GM10266 (cell line): ENCODE measurements around the gene SELENOW.

Experiments
- DNase-seq: peaks from one replicate; pipeline ENCODE4 v3.0.0; 2012; ENCODE audit errors: extremely low spot score
- TF ChIP-seq, protein P1 (sequence below): IDR thresholded peaks from 2 replicates; pipeline ENCODE4 v1.5.1; 2012; ENCODE audit warnings: mild to moderate bottlenecking, low read depth; ENCODE audit not compliant: control insufficient read depth, insufficient read depth; ENCODE audit errors: missing control alignments

Gene SELENOW

GRCh38 chr19:47821460-47822020 is 43.0 kb downstream of the SELENOW start, which contains the start of gene CRX:
CRX (plus strand) TSS chr19:47821937; CDS start chr19:47834444, 12,507 bp downstream.
- DNase-seq = no peak
- TF ChIP-seq, protein P1, sequence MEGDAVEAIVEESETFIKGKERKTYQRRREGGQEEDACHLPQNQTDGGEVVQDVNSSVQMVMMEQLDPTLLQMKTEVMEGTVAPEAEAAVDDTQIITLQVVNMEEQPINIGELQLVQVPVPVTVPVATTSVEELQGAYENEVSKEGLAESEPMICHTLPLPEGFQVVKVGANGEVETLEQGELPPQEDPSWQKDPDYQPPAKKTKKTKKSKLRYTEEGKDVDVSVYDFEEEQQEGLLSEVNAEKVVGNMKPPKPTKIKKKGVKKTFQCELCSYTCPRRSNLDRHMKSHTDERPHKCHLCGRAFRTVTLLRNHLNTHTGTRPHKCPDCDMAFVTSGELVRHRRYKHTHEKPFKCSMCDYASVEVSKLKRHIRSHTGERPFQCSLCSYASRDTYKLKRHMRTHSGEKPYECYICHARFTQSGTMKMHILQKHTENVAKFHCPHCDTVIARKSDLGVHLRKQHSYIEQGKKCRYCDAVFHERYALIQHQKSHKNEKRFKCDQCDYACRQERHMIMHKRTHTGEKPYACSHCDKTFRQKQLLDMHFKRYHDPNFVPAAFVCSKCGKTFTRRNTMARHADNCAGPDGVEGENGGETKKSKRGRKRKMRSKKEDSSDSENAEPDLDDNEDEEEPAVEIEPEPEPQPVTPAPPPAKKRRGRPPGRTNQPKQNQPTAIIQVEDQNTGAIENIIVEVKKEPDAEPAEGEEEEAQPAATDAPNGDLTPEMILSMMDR = no peak

GRCh38 chr19:47824396-47824795 is 45.9 kb downstream of the SELENOW start:
- DNase-seq = no peak
- TF ChIP-seq, protein P1 = no peak

DNA sequence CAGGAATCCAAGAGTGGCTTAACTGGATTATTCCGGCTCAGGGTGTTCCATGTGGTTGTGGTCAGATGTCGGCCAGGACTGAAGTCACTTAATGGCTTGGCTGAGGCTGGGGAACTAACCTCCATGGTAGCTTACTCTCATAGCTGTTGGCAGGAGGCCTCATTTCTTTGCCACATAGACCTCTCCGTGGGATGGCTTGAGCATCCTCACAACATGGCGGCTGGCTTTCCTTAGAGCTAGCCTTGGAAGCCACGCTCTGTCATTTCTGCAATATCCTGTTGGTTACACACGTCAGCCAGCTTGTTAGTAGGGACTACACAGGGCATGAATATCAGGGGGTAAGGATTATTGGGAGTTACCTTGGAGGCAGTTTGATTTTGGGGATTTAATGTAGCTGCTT is 48.3 kb downstream of the SELENOW start:
- TF ChIP-seq, protein P1 = no peak
- no peak for DNase-seq

- DNase-seq = no peak
- TF ChIP-seq, protein P1 = no peak
These were observed 54.2 kb downstream of the SELENOW start for GRCh38 chr19:47832723-47833122.
